Measurements from ENCODE around the gene B3GNT8.

DNA sequence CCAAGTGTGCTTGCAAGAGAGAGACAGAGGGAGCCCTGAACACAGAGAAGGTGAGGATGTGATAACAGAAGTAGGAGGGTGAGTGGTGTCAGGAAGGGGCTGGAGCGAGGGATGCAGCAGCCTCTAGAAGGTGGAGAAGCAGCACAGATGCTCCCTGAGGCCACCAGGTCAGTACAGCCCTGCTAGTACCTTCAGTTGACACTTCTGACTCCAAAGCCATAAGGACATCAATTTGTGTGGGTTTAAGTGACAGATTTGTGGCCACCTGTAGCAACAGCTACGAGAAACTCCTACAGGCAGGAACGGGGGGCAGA is 22.6 kb upstream of the B3GNT8 start:
- TF ChIP-seq, protein P1, sequence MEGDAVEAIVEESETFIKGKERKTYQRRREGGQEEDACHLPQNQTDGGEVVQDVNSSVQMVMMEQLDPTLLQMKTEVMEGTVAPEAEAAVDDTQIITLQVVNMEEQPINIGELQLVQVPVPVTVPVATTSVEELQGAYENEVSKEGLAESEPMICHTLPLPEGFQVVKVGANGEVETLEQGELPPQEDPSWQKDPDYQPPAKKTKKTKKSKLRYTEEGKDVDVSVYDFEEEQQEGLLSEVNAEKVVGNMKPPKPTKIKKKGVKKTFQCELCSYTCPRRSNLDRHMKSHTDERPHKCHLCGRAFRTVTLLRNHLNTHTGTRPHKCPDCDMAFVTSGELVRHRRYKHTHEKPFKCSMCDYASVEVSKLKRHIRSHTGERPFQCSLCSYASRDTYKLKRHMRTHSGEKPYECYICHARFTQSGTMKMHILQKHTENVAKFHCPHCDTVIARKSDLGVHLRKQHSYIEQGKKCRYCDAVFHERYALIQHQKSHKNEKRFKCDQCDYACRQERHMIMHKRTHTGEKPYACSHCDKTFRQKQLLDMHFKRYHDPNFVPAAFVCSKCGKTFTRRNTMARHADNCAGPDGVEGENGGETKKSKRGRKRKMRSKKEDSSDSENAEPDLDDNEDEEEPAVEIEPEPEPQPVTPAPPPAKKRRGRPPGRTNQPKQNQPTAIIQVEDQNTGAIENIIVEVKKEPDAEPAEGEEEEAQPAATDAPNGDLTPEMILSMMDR (IDR thresholded peaks at IDR 0.05), result no peak
- TF ChIP-seq POLR2A (IDR thresholded peaks at IDR 0.05), result no peak

All from esophagus squamous epithelium (tissue), 4 donors.